GM23338 (cell line): ENCODE data around the gene CCNG1. TPM values are rescaled to one million over a fixed set of nuclear protein-coding genes. Genes with fewer than 3 reads are reported as not detected.

Experiments used
- ATAC-seq: fragments of 200-7000 bp; cut with Tn5 transposase; 3 replicates; pipeline ENCODE4 v1.9.1; 2020
- DNase-seq: peaks from one replicate; pipeline ENCODE4 v3.0.0-alpha.2; 2015; ENCODE audit warnings: low spot score
- H2AFZ ChIP-seq: fragments of 200-600 bp; sonication (generic); 2 replicates; pipeline ENCODE4 v1.8.0; 2016; ENCODE audit warnings: antibody characterized with exemption, mild to moderate bottlenecking, moderate library complexity
- H3F3A ChIP-seq: fragments of 200-600 bp; sonication (generic); replicated peaks from 2 replicates; pipeline ENCODE4 v1.8.0; 2017; ENCODE audit warnings: antibody characterized with exemption, mixed run types, low read depth
- H3K27ac ChIP-seq: fragments of 200-600 bp; sonication (generic); 2 replicates; pipeline ENCODE4 v1.6.1; 2016; ENCODE audit warnings: low read depth
- H3K27me3 ChIP-seq: fragments of 200-600 bp; sonication (generic); 2 replicates; pipeline ENCODE4 v1.8.0; 2016; ENCODE audit warnings: mild to moderate bottlenecking, mixed run types, moderate library complexity; ENCODE audit not compliant: insufficient read depth
- H3K36me3 ChIP-seq: fragments of 200-600 bp; sonication (generic); 2 replicates; pipeline ENCODE4 v1.8.0; 2016; ENCODE audit warnings: mild to moderate bottlenecking; ENCODE audit not compliant: insufficient read depth
- H3K4me1 ChIP-seq: fragments of 200-600 bp; sonication (generic); 2 replicates; pipeline ENCODE4 v1.8.0; 2016; ENCODE audit warnings: mild to moderate bottlenecking, moderate library complexity; ENCODE audit not compliant: insufficient read depth
- H3K4me2 ChIP-seq: fragments of 200-600 bp; sonication (generic); 2 replicates; pipeline ENCODE4 v1.7.1; 2017; ENCODE audit warnings: mixed run types
- H3K4me3 ChIP-seq: fragments of 200-600 bp; sonication (generic); 2 replicates; pipeline ENCODE4 v1.6.1; 2016; ENCODE audit warnings: mixed run types
- H3K79me2 ChIP-seq: fragments of 200-600 bp; sonication (generic); replicated peaks from 2 replicates; pipeline ENCODE4 v1.8.0; 2017; ENCODE audit warnings: mild to moderate bottlenecking; ENCODE audit not compliant: insufficient read depth
- H3K9me2 ChIP-seq: fragments of 200-600 bp; sonication (generic); 2 replicates; pipeline ENCODE4 v1.8.0; 2017; ENCODE audit not compliant: insufficient read depth
- H4K20me1 ChIP-seq: fragments of 200-600 bp; sonication (generic); replicated peaks from 2 replicates; pipeline ENCODE4 v1.8.0; 2017; ENCODE audit warnings: mild to moderate bottlenecking; ENCODE audit not compliant: insufficient read depth
- H3K27ac Mint-ChIP-seq: 2 replicates; pipeline ENCODE4 v1.8.0; 2020; ENCODE audit warnings: inconsistent platforms, mild to moderate bottlenecking, moderate library complexity, mixed read lengths
- H3K27me3 Mint-ChIP-seq: 3 replicates; pipeline ENCODE4 v1.8.0; 2022; ENCODE audit warnings: low read depth, mild to moderate bottlenecking, moderate library complexity, mixed read lengths, inconsistent platforms; ENCODE audit not compliant: insufficient read depth, poor library complexity
- H3K36me3 Mint-ChIP-seq: 3 replicates; pipeline ENCODE4 v1.8.0; 2021; ENCODE audit warnings: low read depth, mild to moderate bottlenecking, inconsistent platforms, moderate library complexity, mixed read lengths
- H3K4me1 Mint-ChIP-seq: 3 replicates; pipeline ENCODE4 v1.8.0; 2020; ENCODE audit warnings: mild to moderate bottlenecking, inconsistent platforms, mixed read lengths
- H3K4me3 Mint-ChIP-seq: 3 replicates; pipeline ENCODE4 v1.8.0; 2021; ENCODE audit warnings: moderate library complexity, mild to moderate bottlenecking, inconsistent platforms, mixed read lengths
- H3K9me3 Mint-ChIP-seq: 3 replicates; pipeline ENCODE4 v1.8.0; 2020; ENCODE audit warnings: moderate library complexity, mild to moderate bottlenecking, inconsistent platforms, mixed read lengths
- EZH2 ChIP-seq: fragments of 200-600 bp; sonication (generic); IDR thresholded peaks from one replicate; pipeline ENCODE4 v1.8.0; 2017; ENCODE audit warnings: antibody characterized with exemption, mild to moderate bottlenecking, low read depth; ENCODE audit not compliant: unreplicated experiment
- EZH2phosphoT487 ChIP-seq: fragments of 200-600 bp; sonication (generic); IDR thresholded peaks from one replicate; pipeline ENCODE4 v1.8.1; 2018; ENCODE audit warnings: antibody characterized with exemption; ENCODE audit not compliant: unreplicated experiment
- JUNB ChIP-seq: IDR thresholded peaks from one replicate; pipeline ENCODE4 v1.6.1; 2016; ENCODE audit warnings: antibody characterized with exemption; ENCODE audit not compliant: unreplicated experiment
- POLR2AphosphoS5 ChIP-seq: IDR thresholded peaks from 2 replicates; pipeline ENCODE4 v1.6.1; 2016; ENCODE audit warnings: antibody characterized with exemption, low read depth
- ZNF331 ChIP-seq: fragments of 250-450 bp; sonication (Bioruptor Pico); IDR thresholded peaks from 2 replicates; pipeline ENCODE4 v1.5.0; 2020; ENCODE audit warnings: low read depth, mild to moderate bottlenecking, moderate library complexity
- ZNF462 ChIP-seq: fragments of 250-450 bp; sonication (Bioruptor Pico); IDR thresholded peaks from 2 replicates; pipeline ENCODE4 v1.5.0; 2020; ENCODE audit warnings: mild to moderate bottlenecking, moderate library complexity
- polyA plus RNA-seq: library from polyadenylated mRNA; unstranded; fragments of >200 nt; fragmentation: Nextera tagmentation; extraction: Ambion mirVana; gene quantifications from 2 replicates; pipeline ENCODE4 v1.2.1, GENCODE V29; 2016
- total RNA-seq: library from RNA; depleted of rRNA; stranded (reverse); fragments of >200 nt; shearing (Covaris generic); gene quantifications from 2 replicates; pipeline ENCODE4 v1.2.3, GENCODE V29; 2014

The CCNG1 gene
- total and polyA plus RNA-seq, 2 experiments from 2014 or later: 431 to 496 TPM

GRCh38 chr5:163436515-163436914, 880 bp upstream of the CCNG1 start (continued):
- TF ChIP-seq ZNF462 (CRISPR knock-in tag) (no peak), JUNB (no peak)

- peaks cover 30% of the 10 kb centered on the region; the same call in 2 of the 3 replicates for H3K4me1 Mint-ChIP-seq
- H3K4me3 Mint-ChIP-seq: peak overlapping the region; percentile 98
- Histone ChIP-seq H3K27ac (peak overlapping the region; percentile 32; the same call in 1 of the 2 replicates), H3K36me3 (peaks cover 31% of the 10 kb centered on the region), H3K4me2 (peak overlapping the region; percentile 72), H3K79me2 (peaks cover 41% of the 10 kb centered on the region), H3K4me3 (peak overlapping the region; percentile 48), H3K9me2 (no peaks in the 10 kb centered on the region), H3K4me1 (peaks cover 18% of the 10 kb centered on the region), H3F3A (no peaks in the 10 kb centered on the region), H4K20me1 (peaks cover 29% of the 10 kb centered on the region), H3K27me3 (no peaks in the 10 kb centered on the region), H2AFZ (no peak overlapping the region)
- H3K9me3 Mint-ChIP-seq: no peaks in the 10 kb centered on the region; the same call in 2 of the 3 replicates
- H3K36me3 Mint-ChIP-seq: peaks cover 40% of the 10 kb centered on the region
- DNase-seq (no peak), ATAC-seq (no peak)
- peaks cover 5% of the 10 kb centered on the region for H3K27me3 Mint-ChIP-seq
- H3K27ac Mint-ChIP-seq: peak overlapping the region; percentile 50
- no peak for TF ChIP-seq EZH2phosphoT487
- no peak for TF ChIP-seq EZH2
- TF ChIP-seq ZNF462 (CRISPR knock-in tag): no peak
- TF ChIP-seq ZNF331 (CRISPR knock-in tag): no peak
- peak; percentile 75; the same call in 1 of the 2 replicates for TF ChIP-seq POLR2AphosphoS5
These were observed 435 bp upstream of the CCNG1 start for GRCh38 chr5:163437011-163437308.
